Measurements from ENCODE around the gene PAPOLA. TPM values are rescaled to one million over a fixed set of nuclear protein-coding genes. Genes with fewer than 3 reads are reported as not detected.

The PAPOLA gene
- total RNA-seq, 4 donors from 2014 or later: 105 to 155 (median 116) TPM

DNA sequence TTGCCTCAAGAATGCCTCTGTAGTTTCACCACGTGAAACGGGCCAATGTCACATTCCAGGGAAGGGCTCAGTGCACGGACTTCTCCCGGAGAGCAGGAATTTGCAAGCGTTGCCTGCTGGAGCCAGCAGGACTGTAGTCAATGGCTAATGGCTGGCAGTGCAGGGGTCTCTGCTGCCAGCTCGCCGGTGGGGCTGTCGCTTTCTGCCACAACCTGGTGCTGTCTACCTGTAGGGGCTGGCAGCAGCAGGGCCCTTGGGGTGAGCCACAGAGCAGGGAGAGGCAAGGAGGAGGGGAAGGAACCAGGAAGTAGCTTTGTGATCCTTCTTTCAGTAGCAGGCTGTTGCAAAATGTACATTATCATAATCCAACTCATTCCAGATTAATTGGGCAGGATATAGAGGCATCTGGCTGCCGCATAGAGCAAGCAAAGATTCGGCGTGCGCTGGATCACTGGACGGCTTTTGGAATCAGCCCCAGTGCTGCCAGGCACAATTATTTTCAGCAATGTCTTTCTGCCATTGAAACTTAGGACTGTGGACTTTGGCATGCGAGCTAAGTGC is 114.1 kb downstream of the PAPOLA start:
- Histone ChIP-seq H3K36me3 (no peaks in the 10 kb centered on the region), H3K4me3 (no peak overlapping the region), H3K27me3 (peaks cover 0 to 38% (median 1%) of the 10 kb centered on the region in 4 donors), H3K27ac (replicated peaks in 1 of 4) (no peak overlapping the region), H3K9me3 (no peaks in the 10 kb centered on the region), H3K4me1 (no peaks in the 10 kb centered on the region)
- WGBS: 65% methylated on average over 12 of the region's 14 CpGs
- intact Hi-C loops (cut with DNase I): no loop called here
- DNase-seq (ENCODE audit: extremely low spot score): no peak
- TF ChIP-seq POLR2A (IDR thresholded peaks at IDR 0.05; ENCODE audit: low read depth) (no peak), EP300 (IDR thresholded peaks at IDR 0.05) (no peak), POLR2AphosphoS5 (IDR thresholded peaks at IDR 0.05) (no peak)
- TF ChIP-seq, protein P1, sequence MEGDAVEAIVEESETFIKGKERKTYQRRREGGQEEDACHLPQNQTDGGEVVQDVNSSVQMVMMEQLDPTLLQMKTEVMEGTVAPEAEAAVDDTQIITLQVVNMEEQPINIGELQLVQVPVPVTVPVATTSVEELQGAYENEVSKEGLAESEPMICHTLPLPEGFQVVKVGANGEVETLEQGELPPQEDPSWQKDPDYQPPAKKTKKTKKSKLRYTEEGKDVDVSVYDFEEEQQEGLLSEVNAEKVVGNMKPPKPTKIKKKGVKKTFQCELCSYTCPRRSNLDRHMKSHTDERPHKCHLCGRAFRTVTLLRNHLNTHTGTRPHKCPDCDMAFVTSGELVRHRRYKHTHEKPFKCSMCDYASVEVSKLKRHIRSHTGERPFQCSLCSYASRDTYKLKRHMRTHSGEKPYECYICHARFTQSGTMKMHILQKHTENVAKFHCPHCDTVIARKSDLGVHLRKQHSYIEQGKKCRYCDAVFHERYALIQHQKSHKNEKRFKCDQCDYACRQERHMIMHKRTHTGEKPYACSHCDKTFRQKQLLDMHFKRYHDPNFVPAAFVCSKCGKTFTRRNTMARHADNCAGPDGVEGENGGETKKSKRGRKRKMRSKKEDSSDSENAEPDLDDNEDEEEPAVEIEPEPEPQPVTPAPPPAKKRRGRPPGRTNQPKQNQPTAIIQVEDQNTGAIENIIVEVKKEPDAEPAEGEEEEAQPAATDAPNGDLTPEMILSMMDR (IDR thresholded peaks at IDR 0.05): no peak

Other genes with a start within 250 kb of the PAPOLA start
- 1 to 10 TPM in 2 of 4 donors, under 1 TPM in 2; 0.39 to 7.0 (median 1.4) TPM for gene BDKRB1, start 246.2 kb upstream of the PAPOLA start, total RNA-seq
- 10 to 100 TPM; 18.2 to 26.6 (median 23.1) TPM for gene ATG2B, start 139.0 kb upstream of the PAPOLA start, total RNA-seq
- gene GSKIP, start 138.9 kb upstream of the PAPOLA start, total RNA-seq: 10 to 100 TPM; 10.4 to 22.0 (median 13.1) TPM
- gene AK7, start 110.3 kb upstream of the PAPOLA start, total RNA-seq: 1 to 10 TPM in 2 of 4 donors, under 1 TPM in 2; 0.42 to 3.6 (median 1.8) TPM

Measured in esophagus muscularis mucosa (tissue), 4 donors.